HG03565 (cell line): ENCODE measurements around the gene HMCN2.

Source experiments
- ATAC-seq: cut with Tn5 transposase; IDR thresholded peaks from one replicate; pipeline ENCODE4 v1.9.1; 2021; ENCODE audit warnings: mild to moderate bottlenecking, moderate library complexity; ENCODE audit not compliant: unreplicated experiment

The HMCN2 gene

DNA sequence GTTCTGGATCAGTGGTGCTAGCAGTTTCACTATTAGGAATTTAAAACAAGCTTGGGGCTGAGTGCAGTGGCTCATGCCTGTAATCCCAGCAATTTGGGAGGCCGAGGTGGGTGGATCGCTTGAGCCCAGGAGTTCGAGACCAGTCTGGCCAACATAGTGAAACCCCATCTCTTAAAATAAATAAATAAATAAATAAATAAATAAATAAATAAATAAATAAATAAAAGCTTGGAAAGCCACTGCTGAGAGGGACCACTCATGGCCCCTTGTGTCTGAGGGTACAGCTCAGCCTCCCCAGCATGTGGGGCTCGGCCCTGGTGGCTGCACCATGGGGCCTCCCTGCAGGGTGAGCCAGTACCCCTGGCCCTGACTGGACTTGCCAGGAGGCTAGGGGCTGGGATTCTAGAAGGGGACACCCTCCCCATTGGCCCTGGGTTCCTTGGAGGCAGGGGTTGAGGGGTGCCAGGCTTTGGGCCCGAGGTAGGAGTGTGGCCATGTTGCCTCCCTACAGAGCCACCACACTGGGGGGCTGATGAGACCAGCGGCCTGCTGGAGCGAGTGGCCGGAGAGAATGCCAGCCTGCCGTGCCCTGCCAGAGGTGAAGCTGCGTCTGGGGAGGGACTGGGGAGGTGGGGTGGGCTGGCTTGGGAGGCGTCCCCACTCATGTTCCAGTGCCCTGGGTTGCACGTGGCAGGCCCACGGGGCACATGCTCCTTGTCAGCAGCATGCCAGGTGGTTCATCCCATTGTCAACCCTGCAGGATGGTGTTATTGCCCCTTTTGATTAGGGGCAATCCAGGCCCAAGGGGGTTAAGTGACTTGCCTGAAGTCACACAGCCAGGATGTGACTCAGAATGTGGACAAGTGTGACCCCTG lies 76.5 kb downstream of the HMCN2 start:
- ATAC-seq, result no peak

DNA sequence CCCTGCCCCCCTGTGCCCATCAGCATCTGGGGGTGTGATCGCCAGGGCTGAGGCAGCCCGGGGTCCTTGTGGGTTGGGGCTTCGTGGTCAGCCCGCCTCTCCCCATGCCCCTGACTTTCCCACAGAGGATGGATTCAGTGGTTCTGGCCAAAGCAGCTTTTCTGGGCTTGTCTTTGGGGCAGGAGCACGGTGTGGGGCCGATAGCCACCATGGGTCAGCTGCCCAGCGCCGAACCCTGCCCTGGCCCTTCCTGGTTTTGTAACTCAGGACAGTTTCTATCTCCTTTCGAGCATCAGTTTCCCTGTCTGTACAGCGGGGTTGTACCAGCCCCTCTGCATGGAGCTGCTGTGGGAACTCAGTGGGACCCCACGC lies 77.1 kb downstream of the HMCN2 start:
- ATAC-seq, result no peak

DNA sequence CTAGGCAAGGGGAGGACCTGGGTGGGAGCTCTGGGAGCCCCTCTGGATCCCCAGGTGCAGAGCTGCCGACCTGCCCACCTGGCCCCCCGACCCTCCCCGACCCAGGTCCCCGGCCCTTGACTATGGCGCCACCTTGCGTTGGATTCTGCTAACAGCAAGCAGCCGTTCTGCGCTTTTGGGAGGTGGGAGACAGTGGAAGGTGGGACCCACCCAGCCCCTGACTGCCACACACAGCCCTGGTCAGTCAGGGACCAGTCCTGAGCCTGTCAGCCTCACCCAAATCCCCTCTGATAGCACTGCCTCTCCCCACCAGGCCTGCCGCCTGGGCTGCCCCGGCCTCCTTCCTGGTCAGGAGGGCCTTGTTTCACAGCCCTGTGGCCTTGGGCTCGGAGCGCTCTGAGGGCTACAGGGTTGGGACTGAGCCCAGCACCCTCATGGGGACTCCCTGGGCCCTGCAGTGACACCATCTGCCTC lies 77.9 kb downstream of the HMCN2 start:
- ATAC-seq, result no peak

GRCh38 chr9:130344366-130344765 lies 78.8 kb downstream of the HMCN2 start:
- no peak for ATAC-seq

- ATAC-seq, result no peak
Observed at GRCh38 chr9:130345009-130345896, 79.7 kb downstream of the HMCN2 start.

DNA sequence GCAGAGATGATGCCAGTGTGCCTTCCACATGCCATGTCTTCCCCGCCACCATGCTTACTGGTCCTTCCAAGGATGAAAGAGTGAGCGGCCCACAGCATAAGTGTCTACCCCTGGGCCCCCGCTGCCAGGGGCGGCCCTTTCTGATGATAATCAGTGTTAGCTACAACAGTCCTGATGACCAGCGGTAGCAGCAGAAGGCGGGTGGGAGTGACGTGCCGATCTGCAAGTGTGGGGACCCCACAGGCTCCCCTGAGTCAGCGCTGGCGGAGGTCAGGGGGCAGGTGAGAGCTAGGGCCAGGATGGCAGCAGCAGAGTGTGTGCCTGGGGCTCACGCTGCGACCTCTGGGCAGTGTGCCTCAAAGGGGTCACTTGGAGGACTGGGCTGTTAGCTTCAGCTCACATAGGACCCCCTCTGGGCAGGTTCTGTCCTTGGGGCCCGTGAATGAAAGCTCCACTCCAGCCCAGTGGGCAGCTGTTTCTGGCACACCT lies 80.4 kb downstream of the HMCN2 start:
- ATAC-seq, result no peak

DNA sequence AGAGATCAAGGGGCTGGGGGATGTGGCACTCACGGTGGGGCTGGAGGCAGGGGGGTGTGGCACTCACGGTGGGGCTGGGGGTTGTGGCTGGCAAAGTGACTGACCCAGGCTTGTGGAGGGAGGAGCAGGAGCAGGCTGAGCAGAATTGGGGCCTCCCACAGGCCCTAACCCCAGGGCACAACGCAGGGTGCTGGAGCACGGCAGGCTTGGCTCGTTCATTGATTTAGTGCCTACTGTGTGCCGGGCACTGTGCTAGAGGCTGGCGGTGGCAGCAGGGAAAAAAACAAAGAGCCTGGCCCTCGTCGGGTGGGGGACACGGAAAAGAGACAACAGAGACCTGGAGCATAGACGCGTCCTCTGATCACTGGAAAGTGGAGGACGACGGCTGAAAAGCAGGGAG lies 80.9 kb downstream of the HMCN2 start:
- ATAC-seq, result no peak

GRCh38 chr9:130347036-130347435 lies 81.5 kb downstream of the HMCN2 start:
- no peak for ATAC-seq

DNA sequence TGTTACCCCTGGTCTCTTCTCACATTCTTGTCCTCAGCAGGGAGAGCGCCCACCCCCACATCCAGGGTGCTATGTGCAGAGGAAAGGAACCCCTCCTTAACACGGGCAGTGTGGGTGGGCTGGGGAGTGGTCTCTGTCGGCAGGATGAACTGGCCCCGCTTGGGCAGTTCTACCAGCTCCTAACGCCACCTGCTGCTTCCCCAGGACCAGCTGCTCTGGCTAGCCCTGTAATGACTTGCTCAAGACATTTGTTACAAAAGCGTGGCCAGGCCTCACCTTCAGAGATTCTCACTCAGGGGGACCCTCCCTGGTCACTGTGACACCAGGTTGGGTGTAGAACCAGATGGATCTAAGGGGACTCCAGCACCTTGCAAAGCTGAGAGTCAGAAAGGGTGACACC lies 82.4 kb downstream of the HMCN2 start:
- ATAC-seq, result no peak

GRCh38 chr9:130348341-130348740 lies 82.8 kb downstream of the HMCN2 start:
- ATAC-seq, result no peak

DNA sequence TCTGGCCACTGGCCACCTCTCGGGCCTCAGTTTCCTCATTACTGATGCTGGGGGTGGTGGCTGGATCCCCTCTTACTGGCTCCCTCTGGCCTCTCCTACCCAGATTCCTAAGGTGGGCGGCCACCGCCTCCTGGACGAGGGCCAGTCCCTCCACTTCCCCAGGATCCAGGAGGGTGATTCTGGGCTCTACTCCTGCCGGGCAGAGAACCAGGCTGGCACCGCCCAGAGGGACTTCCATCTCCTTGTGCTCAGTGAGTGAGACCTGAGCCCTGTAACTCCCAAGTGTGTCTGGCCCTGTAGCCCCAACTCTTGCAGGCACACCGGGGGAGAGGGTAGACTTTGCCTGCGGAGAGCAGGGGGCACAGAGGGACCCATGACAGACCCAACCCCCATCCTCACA lies 83.3 kb downstream of the HMCN2 start:
- no peak for ATAC-seq

DNA sequence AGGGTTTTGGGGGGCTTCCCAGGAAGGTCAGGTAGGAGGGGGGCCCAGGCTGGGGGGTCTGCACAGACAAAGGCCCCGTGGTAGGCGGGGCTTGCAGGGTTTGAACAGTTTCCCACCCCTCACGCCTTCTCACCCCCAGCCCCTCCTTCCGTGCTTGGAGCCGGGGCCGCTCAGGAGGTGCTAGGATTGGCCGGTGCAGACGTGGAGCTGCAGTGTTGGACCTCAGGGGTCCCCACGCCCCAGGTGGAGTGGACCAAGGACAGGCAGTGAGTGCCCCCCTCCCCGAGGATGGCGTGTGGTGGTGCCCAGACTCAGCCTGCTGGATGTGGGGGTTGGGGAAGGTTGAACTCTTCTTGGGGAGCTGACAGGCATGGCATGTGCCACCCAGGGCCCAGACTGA lies 83.8 kb downstream of the HMCN2 start:
- no peak for ATAC-seq

- no peak for ATAC-seq
Observed at GRCh38 chr9:130351343-130351742, 85.8 kb downstream of the HMCN2 start.

DNA sequence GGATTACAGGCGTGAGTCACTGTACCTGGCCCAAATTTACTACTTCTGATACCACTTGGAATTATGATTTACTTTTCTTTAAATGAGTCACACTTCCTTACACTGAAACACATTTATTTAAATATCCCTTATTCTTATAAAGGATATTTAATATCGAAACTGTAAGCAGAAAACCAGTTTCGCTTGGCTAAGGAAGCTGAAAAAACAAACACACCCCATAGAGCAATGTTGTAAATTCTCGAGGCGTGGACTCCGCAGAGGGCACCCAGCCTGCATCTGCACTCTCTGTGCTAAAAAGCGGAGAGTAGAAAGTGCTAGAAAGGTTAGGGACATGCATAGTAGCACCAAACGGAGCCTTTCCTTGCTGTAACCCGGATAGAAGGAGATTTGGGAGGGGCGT lies 86.5 kb downstream of the HMCN2 start:
- no peak for ATAC-seq

GRCh38 chr9:130352586-130353285 lies 87.2 kb downstream of the HMCN2 start:
- ATAC-seq, result no peak

- ATAC-seq, result no peak
Observed at GRCh38 chr9:130354378-130354777, 88.8 kb downstream of the HMCN2 start.

GRCh38 chr9:130354806-130355205 lies 89.2 kb downstream of the HMCN2 start:
- ATAC-seq, result no peak

DNA sequence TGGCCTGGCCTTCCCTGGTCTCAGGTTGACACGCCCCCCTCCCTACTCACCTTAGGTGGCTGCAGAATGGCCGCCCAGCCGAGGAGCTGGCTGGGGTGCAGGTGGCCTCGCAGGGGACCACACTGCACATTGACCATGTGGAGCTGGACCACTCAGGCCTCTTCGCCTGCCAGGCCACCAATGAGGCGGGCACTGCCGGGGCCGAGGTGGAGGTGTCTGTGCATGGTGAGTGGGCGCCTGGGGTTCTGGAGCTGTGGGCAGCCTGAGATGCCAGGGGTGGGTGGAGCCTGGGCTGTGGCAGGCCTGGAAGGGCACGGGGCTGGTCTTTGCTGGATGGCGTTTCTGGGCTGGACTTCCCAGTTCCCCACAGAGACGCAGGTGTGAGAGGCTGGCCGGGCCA lies 90.5 kb downstream of the HMCN2 start:
- no peak for ATAC-seq

DNA sequence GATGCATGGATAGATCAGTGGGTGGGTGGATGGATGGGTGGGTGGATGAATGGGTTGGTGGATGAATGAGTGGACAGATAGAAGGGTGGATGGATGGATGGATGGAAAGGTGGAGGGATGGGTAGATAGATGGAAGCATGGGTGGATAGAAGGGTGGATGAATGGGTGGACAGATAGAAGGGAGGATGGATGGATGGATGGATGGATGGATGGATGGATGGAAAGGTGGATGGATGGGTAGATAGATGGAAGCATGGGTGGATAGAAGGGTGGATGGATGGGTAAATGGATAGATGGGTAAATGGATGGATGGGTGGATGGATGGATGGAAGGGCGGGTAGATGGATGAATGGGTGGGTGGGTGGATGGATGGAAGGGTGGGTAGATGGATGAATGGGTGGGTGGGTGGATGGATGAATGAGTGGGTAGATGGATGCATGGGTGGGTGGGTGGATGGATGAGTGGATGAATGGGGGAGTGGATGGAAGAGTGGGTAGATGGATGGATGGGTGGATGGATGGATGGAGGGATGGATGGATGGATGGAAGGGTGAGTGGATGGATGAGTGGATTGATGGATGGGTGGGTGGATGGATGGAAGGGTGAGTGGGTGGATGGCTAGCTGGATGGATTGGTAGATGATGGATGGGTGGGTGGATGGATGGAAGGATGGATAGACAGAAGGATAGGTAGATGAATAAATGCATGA lies 91.5 kb downstream of the HMCN2 start:
- ATAC-seq, result no peak

DNA sequence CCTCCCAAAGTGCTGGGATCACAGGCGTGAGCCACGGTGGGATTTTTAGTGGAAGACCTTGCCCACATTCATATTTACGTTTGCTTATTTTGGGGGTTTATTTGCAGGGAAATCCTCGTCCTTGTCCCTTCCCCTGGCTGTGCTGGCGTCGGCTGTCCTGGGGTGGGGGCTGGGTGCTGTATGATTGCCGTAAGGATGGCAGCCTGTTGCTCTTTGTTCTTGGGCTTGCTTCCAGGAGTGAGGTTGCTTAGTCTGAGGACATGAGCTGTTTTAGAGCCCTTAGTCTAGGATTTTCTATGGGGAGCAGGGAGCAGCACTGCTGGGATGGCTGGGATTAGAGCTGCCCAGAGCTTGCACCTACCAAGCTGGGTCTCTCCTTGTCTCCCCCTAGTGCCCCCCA lies 93.4 kb downstream of the HMCN2 start:
- ATAC-seq, result no peak

- ATAC-seq, result no peak
Observed at GRCh38 chr9:130359819-130360218, 94.3 kb downstream of the HMCN2 start.
